ENCODE results near the gene NFKB1.

The NFKB1 gene

GRCh38 chr4:102526532-102526931 lies 25.4 kb downstream of the NFKB1 start:
- no CpG with 5 or more reads among the region's 4 CpGs for WGBS (ENCODE audit: extremely low coverage, insufficient coverage, low lambda C conversion rate)

GRCh38 chr4:102527695-102528283 lies 26.6 kb downstream of the NFKB1 start:
- Histone ChIP-seq H2BK5ac (ENCODE audit: low read length) (no peak overlapping the region), H3K27ac (ENCODE audit: low read depth, low read length) (no peak overlapping the region), H3K79me1 (ENCODE audit: low read length) (no peaks in the 10 kb centered on the region), H3K18ac (ENCODE audit: low read length) (no peak overlapping the region), H3K4me3 (ENCODE audit: low read length) (no peak overlapping the region), H2BK120ac (ENCODE audit: low read depth, low read length) (no peak overlapping the region), H4K8ac (ENCODE audit: low read depth, low read length) (no peak overlapping the region), H2BK15ac (replicated peaks; ENCODE audit: low read depth) (no peak overlapping the region), H3K4me2 (ENCODE audit: low read length) (no peak overlapping the region), H3K4ac (ENCODE audit: low read depth, low read length) (no peak overlapping the region), H2AK5ac (ENCODE audit: low read length) (no peak overlapping the region), H3K27me3 (ENCODE audit: insufficient read depth, low read length, poor library complexity) (no peaks in the 10 kb centered on the region), H4K5ac (ENCODE audit: low read length) (no peak overlapping the region), H3K4me1 (ENCODE audit: control insufficient read depth, low read depth, low read length) (no peaks in the 10 kb centered on the region), H3K9ac (ENCODE audit: low read length) (no peak overlapping the region), H3K79me2 (ENCODE audit: control insufficient read depth, insufficient read depth, low read length) (no peaks in the 10 kb centered on the region), H3K56ac (ENCODE audit: low read length) (no peak overlapping the region), H3K36me3 (ENCODE audit: control insufficient read depth, insufficient read depth, low read length) (no peaks in the 10 kb centered on the region), H3K23ac (ENCODE audit: low read length) (no peak overlapping the region)
- DNase-seq: no peak
- WGBS (ENCODE audit: extremely low coverage, insufficient coverage, low lambda C conversion rate): no CpG with 5 or more reads among the region's 7 CpGs

More at GRCh38 chr4:102526532-102526931, 25.4 kb downstream of the NFKB1 start:
- Histone ChIP-seq H3K79me1 (ENCODE audit: low read length) (no peaks in the 10 kb centered on the region), H3K79me2 (ENCODE audit: control insufficient read depth, insufficient read depth, low read length) (no peaks in the 10 kb centered on the region), H4K5ac (ENCODE audit: low read length) (no peak overlapping the region), H2AK5ac (ENCODE audit: low read length) (no peak overlapping the region), H2BK15ac (replicated peaks; ENCODE audit: low read depth) (no peak overlapping the region), H3K27me3 (ENCODE audit: insufficient read depth, low read length, poor library complexity) (no peaks in the 10 kb centered on the region), H3K4me1 (ENCODE audit: control insufficient read depth, low read depth, low read length) (no peaks in the 10 kb centered on the region), H3K4me2 (ENCODE audit: low read length) (no peak overlapping the region), H3K18ac (ENCODE audit: low read length) (no peak overlapping the region), H3K36me3 (ENCODE audit: control insufficient read depth, insufficient read depth, low read length) (no peaks in the 10 kb centered on the region), H3K4ac (ENCODE audit: low read depth, low read length) (no peak overlapping the region), H2BK120ac (ENCODE audit: low read depth, low read length) (no peak overlapping the region), H3K9ac (ENCODE audit: low read length) (no peak overlapping the region), H3K23ac (ENCODE audit: low read length) (no peak overlapping the region), H4K8ac (ENCODE audit: low read depth, low read length) (no peak overlapping the region), H3K4me3 (ENCODE audit: low read length) (no peak overlapping the region), H3K56ac (ENCODE audit: low read length) (no peak overlapping the region), H3K27ac (ENCODE audit: low read depth, low read length) (no peak overlapping the region), H2BK5ac (ENCODE audit: low read length) (no peak overlapping the region)
- no peak for DNase-seq

GRCh38 chr4:102529977-102530376 lies 28.8 kb downstream of the NFKB1 start:
- no peaks in the 10 kb centered on the region for H3K79me2 ChIP-seq (ENCODE audit: control insufficient read depth, insufficient read depth, low read length)
- no peak overlapping the region for H4K5ac ChIP-seq (ENCODE audit: low read length)
- H3K27me3 ChIP-seq (ENCODE audit: insufficient read depth, low read length, poor library complexity): no peaks in the 10 kb centered on the region
- WGBS (ENCODE audit: extremely low coverage, insufficient coverage, low lambda C conversion rate): no CpG with 5 or more reads among the region's 1 CpG
- H3K4me1 ChIP-seq (ENCODE audit: control insufficient read depth, low read depth, low read length): no peaks in the 10 kb centered on the region
- no peak overlapping the region for H2BK5ac ChIP-seq (ENCODE audit: low read length)
- no peaks in the 10 kb centered on the region for H3K79me1 ChIP-seq (ENCODE audit: low read length)
- no peak overlapping the region for H2BK120ac ChIP-seq (ENCODE audit: low read depth, low read length)
- no peak overlapping the region for H2BK15ac ChIP-seq (replicated peaks; ENCODE audit: low read depth)
- no peak for DNase-seq
- H3K9ac ChIP-seq (ENCODE audit: low read length): no peak overlapping the region
- H3K56ac ChIP-seq (ENCODE audit: low read length): no peak overlapping the region
- H3K36me3 ChIP-seq (ENCODE audit: control insufficient read depth, insufficient read depth, low read length): no peaks in the 10 kb centered on the region
- no peak overlapping the region for H3K4ac ChIP-seq (ENCODE audit: low read depth, low read length)
- H3K27ac ChIP-seq (ENCODE audit: low read depth, low read length): no peak overlapping the region
- H2AK5ac ChIP-seq (ENCODE audit: low read length): no peak overlapping the region
- H3K23ac ChIP-seq (ENCODE audit: low read length): no peak overlapping the region
- H4K8ac ChIP-seq (ENCODE audit: low read depth, low read length): no peak overlapping the region
- no peak overlapping the region for H3K18ac ChIP-seq (ENCODE audit: low read length)
- no peak overlapping the region for H3K4me3 ChIP-seq (ENCODE audit: low read length)
- H3K4me2 ChIP-seq (ENCODE audit: low read length): no peak overlapping the region

- H3K4me3 ChIP-seq (ENCODE audit: low read length): no peak overlapping the region
- H3K79me2 ChIP-seq (ENCODE audit: control insufficient read depth, insufficient read depth, low read length): no peaks in the 10 kb centered on the region
- no CpG with 5 or more reads among the region's 2 CpGs for WGBS (ENCODE audit: extremely low coverage, insufficient coverage, low lambda C conversion rate)
- no peaks in the 10 kb centered on the region for H3K27me3 ChIP-seq (ENCODE audit: insufficient read depth, low read length, poor library complexity)
- H3K36me3 ChIP-seq (ENCODE audit: control insufficient read depth, insufficient read depth, low read length): no peaks in the 10 kb centered on the region
- H2BK15ac ChIP-seq (replicated peaks; ENCODE audit: low read depth): no peak overlapping the region
- H2AK5ac ChIP-seq (ENCODE audit: low read length): no peak overlapping the region
- no peak overlapping the region for H3K23ac ChIP-seq (ENCODE audit: low read length)
- H4K5ac ChIP-seq (ENCODE audit: low read length): no peak overlapping the region
- H3K56ac ChIP-seq (ENCODE audit: low read length): no peak overlapping the region
- no peak overlapping the region for H3K18ac ChIP-seq (ENCODE audit: low read length)
- DNase-seq: no peak
- H3K9ac ChIP-seq (ENCODE audit: low read length): no peak overlapping the region
- no peaks in the 10 kb centered on the region for H3K79me1 ChIP-seq (ENCODE audit: low read length)
- no peaks in the 10 kb centered on the region for H3K4me1 ChIP-seq (ENCODE audit: control insufficient read depth, low read depth, low read length)
- H2BK5ac ChIP-seq (ENCODE audit: low read length): no peak overlapping the region
- no peak overlapping the region for H3K27ac ChIP-seq (ENCODE audit: low read depth, low read length)
- no peak overlapping the region for H4K8ac ChIP-seq (ENCODE audit: low read depth, low read length)
- no peak overlapping the region for H3K4ac ChIP-seq (ENCODE audit: low read depth, low read length)
- no peak overlapping the region for H2BK120ac ChIP-seq (ENCODE audit: low read depth, low read length)
- no peak overlapping the region for H3K4me2 ChIP-seq (ENCODE audit: low read length)
These were observed 29.8 kb downstream of the NFKB1 start for GRCh38 chr4:102530986-102531385.

GRCh38 chr4:102531462-102531861 lies 30.3 kb downstream of the NFKB1 start:
- no peak overlapping the region for H2BK15ac ChIP-seq (replicated peaks; ENCODE audit: low read depth)
- H3K23ac ChIP-seq (ENCODE audit: low read length): no peak overlapping the region
- H3K27ac ChIP-seq (ENCODE audit: low read depth, low read length): no peak overlapping the region
- no peaks in the 10 kb centered on the region for H3K4me1 ChIP-seq (ENCODE audit: control insufficient read depth, low read depth, low read length)
- no peaks in the 10 kb centered on the region for H3K36me3 ChIP-seq (ENCODE audit: control insufficient read depth, insufficient read depth, low read length)
- no peak overlapping the region for H2BK5ac ChIP-seq (ENCODE audit: low read length)
- H2BK120ac ChIP-seq (ENCODE audit: low read depth, low read length): no peak overlapping the region
- H4K8ac ChIP-seq (ENCODE audit: low read depth, low read length): no peak overlapping the region
- H3K4ac ChIP-seq (ENCODE audit: low read depth, low read length): no peak overlapping the region
- no peak overlapping the region for H3K9ac ChIP-seq (ENCODE audit: low read length)
- H3K18ac ChIP-seq (ENCODE audit: low read length): no peak overlapping the region
- no peak overlapping the region for H3K4me2 ChIP-seq (ENCODE audit: low read length)
- H3K56ac ChIP-seq (ENCODE audit: low read length): no peak overlapping the region
- no peak for DNase-seq
- no peaks in the 10 kb centered on the region for H3K27me3 ChIP-seq (ENCODE audit: insufficient read depth, low read length, poor library complexity)
- no peak overlapping the region for H3K4me3 ChIP-seq (ENCODE audit: low read length)
- H3K79me2 ChIP-seq (ENCODE audit: control insufficient read depth, insufficient read depth, low read length): no peaks in the 10 kb centered on the region
- no peak overlapping the region for H2AK5ac ChIP-seq (ENCODE audit: low read length)
- H3K79me1 ChIP-seq (ENCODE audit: low read length): no peaks in the 10 kb centered on the region
- H4K5ac ChIP-seq (ENCODE audit: low read length): no peak overlapping the region
- no CpG with 5 or more reads among the region's 1 CpG for WGBS (ENCODE audit: extremely low coverage, insufficient coverage, low lambda C conversion rate)

GRCh38 chr4:102533348-102533747 lies 32.2 kb downstream of the NFKB1 start:
- Histone ChIP-seq H3K79me2 (ENCODE audit: control insufficient read depth, insufficient read depth, low read length) (no peaks in the 10 kb centered on the region), H3K23ac (ENCODE audit: low read length) (no peak overlapping the region), H3K4ac (ENCODE audit: low read depth, low read length) (no peak overlapping the region), H3K27ac (ENCODE audit: low read depth, low read length) (no peak overlapping the region), H3K56ac (ENCODE audit: low read length) (no peak overlapping the region), H3K9ac (ENCODE audit: low read length) (no peak overlapping the region), H2BK15ac (replicated peaks; ENCODE audit: low read depth) (no peak overlapping the region), H3K27me3 (ENCODE audit: insufficient read depth, low read length, poor library complexity) (no peaks in the 10 kb centered on the region), H3K4me1 (ENCODE audit: control insufficient read depth, low read depth, low read length) (no peaks in the 10 kb centered on the region), H3K4me2 (ENCODE audit: low read length) (no peak overlapping the region), H2BK120ac (ENCODE audit: low read depth, low read length) (no peak overlapping the region), H3K36me3 (ENCODE audit: control insufficient read depth, insufficient read depth, low read length) (no peaks in the 10 kb centered on the region), H2AK5ac (ENCODE audit: low read length) (no peak overlapping the region), H3K18ac (ENCODE audit: low read length) (no peak overlapping the region), H4K8ac (ENCODE audit: low read depth, low read length) (no peak overlapping the region), H3K79me1 (ENCODE audit: low read length) (no peaks in the 10 kb centered on the region), H3K4me3 (ENCODE audit: low read length) (no peak overlapping the region), H2BK5ac (ENCODE audit: low read length) (no peak overlapping the region), H4K5ac (ENCODE audit: low read length) (no peak overlapping the region)
- no peak for DNase-seq
- WGBS (ENCODE audit: extremely low coverage, insufficient coverage, low lambda C conversion rate): no CpG with 5 or more reads among the region's 4 CpGs

Data from mesendoderm (in vitro differentiated cells).